RWPE1 (cell line): ENCODE data around the gene PIP4K2A.
"Not testable (repeated sequence)": the region's sequence is repeated elsewhere in the genome, so short reads cannot be mapped to it uniquely, and the experiment has no call there.

ENCODE experiments used
- CTCF ChIA-PET: fragments of 350-600 bp; sonication (Branson Sonifier 250); formaldehyde crosslinking; extraction: SDS; loops from one replicate; lab custom pipeline; 2021; lab: Yijun Ruan, JAX
- POLR2A ChIA-PET: fragments of 400-600 bp; formaldehyde crosslinking; extraction: SDS; loops from one replicate; lab custom pipeline; 2020; ENCODE audit warnings: antibody characterized with exemption; ENCODE audit not compliant: low non-redundant PET; lab: Yijun Ruan, JAX
- DNase-seq: peaks from one replicate; pipeline ENCODE4 v3.0.0; 2012; ENCODE audit warnings: low spot score
- H3K27ac ChIP-seq: fragments of 450-650 bp; 2 replicates; pipeline ENCODE4 v1.5.1; 2017
- CTCF ChIP-seq: fragments of 450-650 bp; conservative IDR thresholded peaks from 2 replicates; pipeline ENCODE4 v1.5.1; 2017; ENCODE audit warnings: low read depth, mild to moderate bottlenecking

Gene PIP4K2A

DNA sequence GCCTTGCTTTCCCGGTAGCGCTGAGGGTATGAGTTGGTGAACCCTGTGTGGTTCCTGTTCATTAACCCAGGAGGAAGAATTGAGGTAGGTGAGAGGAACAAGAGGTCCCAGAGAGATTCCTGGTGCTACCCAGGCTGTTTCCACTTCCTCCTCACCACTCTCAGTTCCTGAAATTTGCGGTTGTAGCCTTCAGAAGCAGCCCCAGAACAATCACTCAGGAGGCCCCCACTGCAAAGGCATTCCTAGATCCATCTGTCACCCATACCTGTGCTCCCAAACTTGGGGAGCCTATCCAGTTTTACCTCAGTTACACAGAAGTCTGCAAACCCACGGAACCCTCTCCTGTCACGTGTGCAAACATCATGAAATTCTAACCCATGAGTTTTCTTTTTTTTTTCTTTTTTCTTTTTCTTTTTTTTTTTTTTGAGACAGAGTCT is 9.0 kb upstream of the PIP4K2A start:
- TF ChIP-seq CTCF, result no peak
- no peak for DNase-seq
- ChIA-PET POLR2A (no interaction called here), CTCF (interaction anchor here (0.7 kb wide), 1 partner anchor 57 kb away, joined by 5 read pairs; no protein-coding TSS in a partner anchor)
- no peak overlapping the region for H3K27ac ChIP-seq

DNA sequence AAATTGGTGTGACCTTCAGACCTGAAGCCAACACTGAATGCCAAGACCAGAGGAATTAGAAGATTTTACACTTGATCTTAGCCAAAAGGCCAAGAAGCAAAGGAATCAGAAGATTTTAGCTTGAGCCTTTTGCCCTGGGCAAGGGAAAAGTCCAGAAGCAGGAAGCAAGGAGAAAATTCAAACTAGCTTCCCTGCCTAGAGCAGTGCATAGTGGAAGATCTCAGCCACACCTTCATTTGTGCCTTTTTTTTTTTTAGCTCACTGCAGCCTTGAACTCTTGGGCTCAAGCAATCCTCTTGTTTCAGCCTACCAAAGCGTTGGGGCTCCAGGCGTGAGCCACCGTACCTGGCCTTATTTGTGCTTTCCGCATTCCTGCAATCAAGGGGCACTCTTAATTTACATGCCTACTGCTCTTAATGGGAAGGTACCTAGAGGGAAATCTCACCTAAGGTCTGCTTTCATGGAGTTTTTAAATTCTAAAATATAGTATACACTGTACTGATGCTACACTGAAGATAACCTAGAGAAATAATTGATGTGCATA is 8.3 kb upstream of the PIP4K2A start:
- no peak for TF ChIP-seq CTCF
- POLR2A ChIA-PET, result no interaction called here
- CTCF ChIA-PET, result no interaction called here
- no peak overlapping the region for H3K27ac ChIP-seq
- no peak for DNase-seq

DNA sequence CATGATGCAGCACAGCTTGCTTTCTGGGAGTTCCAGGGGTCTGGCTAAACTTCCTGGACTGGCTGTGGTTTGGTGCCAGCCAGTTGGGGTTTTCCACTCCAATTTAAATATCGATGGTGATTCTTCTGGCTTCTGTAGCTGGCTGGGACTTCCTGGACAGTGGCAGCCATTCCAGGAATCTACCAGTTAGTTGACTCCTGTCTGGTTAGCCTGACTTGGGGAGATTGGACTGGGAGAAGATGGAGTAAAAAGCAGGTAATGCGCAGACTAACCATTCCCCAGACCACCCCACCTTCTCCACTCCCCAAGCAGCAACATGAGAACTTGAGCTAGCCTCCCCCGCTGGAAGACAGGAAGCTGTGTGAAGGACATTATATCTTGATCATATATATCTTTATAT is 6.3 kb upstream of the PIP4K2A start:
- no peak for TF ChIP-seq CTCF

DNA sequence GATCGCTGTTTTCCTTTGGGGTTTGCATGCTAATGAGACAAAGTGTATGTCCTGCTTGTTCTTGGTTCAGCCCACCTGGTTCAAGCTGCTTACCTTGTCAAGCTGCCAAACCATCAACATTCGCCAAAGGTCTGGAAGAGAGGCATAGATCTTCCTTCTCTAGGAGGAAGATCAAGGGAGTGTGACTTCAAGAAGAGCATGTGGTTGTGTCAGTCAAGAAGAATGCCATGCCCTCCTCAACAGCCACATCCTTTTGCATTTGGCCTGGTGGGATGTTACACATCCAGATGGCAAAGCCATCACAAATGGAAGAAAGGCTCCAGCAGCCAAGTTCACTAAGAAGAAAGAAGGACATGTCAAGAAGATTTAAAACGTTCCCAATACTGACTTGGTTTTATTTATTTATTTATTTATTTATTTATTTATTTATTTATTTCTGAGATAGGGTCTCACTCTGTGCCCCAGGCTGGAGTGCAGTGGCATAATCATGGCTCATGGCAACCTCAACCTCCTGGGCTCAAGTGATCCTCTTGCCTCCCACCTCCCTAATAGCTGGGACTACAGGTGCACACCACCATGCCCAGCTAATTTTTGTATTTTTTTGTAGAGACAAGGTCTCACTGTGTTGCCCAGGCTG is 5.1 kb upstream of the PIP4K2A start:
- no peak for TF ChIP-seq CTCF
- ChIA-PET CTCF (interaction anchor here (0.6 kb wide), 2 partner anchors 272 to 1800 kb away, joined by 3 read pairs; no protein-coding TSS in a partner anchor), POLR2A (no interaction called here)
- no peak for DNase-seq
- no peak overlapping the region for H3K27ac ChIP-seq

More for the DNA sequence above, 6.3 kb upstream of the PIP4K2A start:
- CTCF ChIA-PET, result no interaction called here
- POLR2A ChIA-PET, result no interaction called here
- no peak for DNase-seq
- H3K27ac ChIP-seq, result no peak overlapping the region

DNA sequence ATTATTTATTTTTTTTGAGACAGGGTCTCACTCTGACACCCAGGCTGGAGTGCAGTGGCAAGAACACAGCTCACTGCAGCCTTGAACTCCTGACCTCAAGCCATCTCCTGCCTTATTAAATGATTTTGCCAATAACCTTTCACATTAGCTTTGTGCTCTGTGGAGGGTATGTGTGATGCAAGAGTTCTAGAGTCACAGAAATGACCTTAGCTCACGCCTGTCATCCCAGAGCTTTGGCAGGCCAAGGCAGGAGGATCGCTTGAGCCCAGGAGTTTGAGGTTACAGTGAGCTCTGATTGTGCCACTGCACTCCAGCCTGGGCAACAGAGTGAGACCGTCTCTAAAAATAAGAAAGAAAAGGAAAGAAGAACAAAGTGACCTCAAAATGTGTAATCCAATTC is 4.3 kb upstream of the PIP4K2A start:
- POLR2A ChIA-PET, result not testable (repeated sequence)

GRCh38 chr10:22717728-22718127 is 3.4 kb upstream of the PIP4K2A start:
- no peak for TF ChIP-seq CTCF
- ChIA-PET POLR2A (no interaction called here), CTCF (interaction anchor here (0.5 kb wide), 1 partner anchor 61 kb away, joined by 6 read pairs; no protein-coding TSS in a partner anchor)
- no peak for DNase-seq
- H3K27ac ChIP-seq, result no peak overlapping the region

More for the DNA sequence above, 4.3 kb upstream of the PIP4K2A start:
- H3K27ac ChIP-seq, DNase-seq: not testable (repeated sequence)
- CTCF ChIA-PET, result interaction anchor here (0.6 kb wide), 1 partner anchor 108 kb away, joined by 3 read pairs; no protein-coding TSS in a partner anchor

- TF ChIP-seq CTCF, result no peak
- ChIA-PET CTCF (interaction anchor here (0.5 kb wide), 1 partner anchor 62 kb away, joined by 6 read pairs; no protein-coding TSS in a partner anchor), POLR2A (no interaction called here)
- no peak overlapping the region for H3K27ac ChIP-seq
- no peak for DNase-seq
These were observed 2.6 kb upstream of the PIP4K2A start for GRCh38 chr10:22716943-22717342.
